ENCODE measurements around the gene PRF1. TPM values are rescaled to one million over a fixed set of nuclear protein-coding genes. Genes with fewer than 3 reads are reported as not detected.
"Not testable (repeated sequence)": the region's sequence is repeated elsewhere in the genome, so short reads cannot be mapped to it uniquely, and the experiment has no call there.

Gene PRF1
- total RNA-seq, 4 donors from 2014 or later, result 0.87 to 6.6 (median 3.7) TPM

DNA sequence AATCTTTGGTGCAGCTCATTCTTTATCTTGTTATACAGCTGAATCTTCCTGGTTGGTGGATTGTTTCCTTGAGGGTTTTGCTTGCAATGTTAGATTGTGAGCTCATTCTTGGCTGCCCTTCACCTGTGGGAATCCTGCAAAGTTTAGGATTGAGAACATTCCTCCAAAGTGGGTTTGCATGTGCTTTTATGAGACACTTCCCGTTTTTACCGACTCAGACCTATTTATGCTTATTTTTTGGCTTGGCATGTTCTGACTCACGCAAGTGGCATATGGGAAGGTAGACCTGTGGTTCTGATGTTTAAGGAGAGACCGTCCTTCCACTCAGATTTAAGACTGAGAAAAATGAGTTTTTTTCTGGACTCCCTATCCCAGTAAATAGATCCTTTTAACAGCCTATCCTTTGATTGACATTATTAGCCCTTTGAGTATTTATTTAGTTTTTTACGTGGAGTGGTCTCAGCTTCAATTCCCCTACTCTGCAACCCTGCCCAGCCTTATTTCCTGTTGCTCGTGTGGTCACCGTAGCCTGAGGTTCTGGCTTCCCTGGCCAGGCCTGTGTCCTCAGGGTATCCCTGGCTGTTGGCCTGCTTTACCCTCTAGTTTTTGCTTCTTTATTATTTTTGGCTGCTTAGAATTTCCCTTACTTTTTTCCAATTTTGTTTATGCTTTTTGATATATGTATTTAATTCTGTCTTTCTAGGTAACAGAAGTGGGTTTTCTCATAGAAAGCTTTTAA lies 13.4 kb upstream of the PRF1 start:
- DNase-seq (ENCODE audit: low spot score in 2 of 2), result no peak
- Histone ChIP-seq H3K36me3 (no peaks in the 10 kb centered on the region), H3K9me3 (peaks cover 0 to 23% (median 7%) of the 10 kb centered on the region in 4 donors), H3K4me1 (no peaks in the 10 kb centered on the region), H3K27me3 (no peaks in the 10 kb centered on the region), H3K27ac (no peak overlapping the region), H3K4me3 (no peak overlapping the region)
- TF ChIP-seq, protein P1, sequence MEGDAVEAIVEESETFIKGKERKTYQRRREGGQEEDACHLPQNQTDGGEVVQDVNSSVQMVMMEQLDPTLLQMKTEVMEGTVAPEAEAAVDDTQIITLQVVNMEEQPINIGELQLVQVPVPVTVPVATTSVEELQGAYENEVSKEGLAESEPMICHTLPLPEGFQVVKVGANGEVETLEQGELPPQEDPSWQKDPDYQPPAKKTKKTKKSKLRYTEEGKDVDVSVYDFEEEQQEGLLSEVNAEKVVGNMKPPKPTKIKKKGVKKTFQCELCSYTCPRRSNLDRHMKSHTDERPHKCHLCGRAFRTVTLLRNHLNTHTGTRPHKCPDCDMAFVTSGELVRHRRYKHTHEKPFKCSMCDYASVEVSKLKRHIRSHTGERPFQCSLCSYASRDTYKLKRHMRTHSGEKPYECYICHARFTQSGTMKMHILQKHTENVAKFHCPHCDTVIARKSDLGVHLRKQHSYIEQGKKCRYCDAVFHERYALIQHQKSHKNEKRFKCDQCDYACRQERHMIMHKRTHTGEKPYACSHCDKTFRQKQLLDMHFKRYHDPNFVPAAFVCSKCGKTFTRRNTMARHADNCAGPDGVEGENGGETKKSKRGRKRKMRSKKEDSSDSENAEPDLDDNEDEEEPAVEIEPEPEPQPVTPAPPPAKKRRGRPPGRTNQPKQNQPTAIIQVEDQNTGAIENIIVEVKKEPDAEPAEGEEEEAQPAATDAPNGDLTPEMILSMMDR (IDR thresholded peaks at IDR 0.05), result no peak
- no peak for TF ChIP-seq POLR2A (IDR thresholded peaks at IDR 0.05)
- TF ChIP-seq EP300 (IDR thresholded peaks at IDR 0.05), result no peak
- 53 to 55% methylated on average over 7 of the region's 7 CpGs for WGBS, 2 donors

DNA sequence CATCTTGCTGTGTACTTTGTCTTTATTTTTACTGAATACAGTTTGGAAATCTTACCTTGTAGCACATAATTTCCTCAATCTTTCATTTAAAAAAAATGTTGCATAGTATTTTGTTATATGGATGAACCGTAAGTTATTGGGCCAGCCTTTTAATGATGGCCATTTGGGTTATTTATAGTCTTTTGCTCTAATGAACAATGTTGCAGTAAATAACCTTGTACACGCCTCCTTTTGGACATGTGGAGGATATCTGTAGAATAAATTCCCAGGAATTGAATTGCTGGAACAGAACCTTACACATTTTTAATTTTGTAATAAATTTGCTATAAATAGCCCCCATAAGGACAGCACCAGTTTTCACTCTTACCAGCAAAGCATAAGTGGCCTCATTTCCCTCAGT lies 12.7 kb upstream of the PRF1 start:
- H3K27me3 ChIP-seq, result no peaks in the 10 kb centered on the region
- WGBS, 2 donors, result 87 to 94% methylated on average over 2 of the region's 2 CpGs
- H3K9me3 ChIP-seq, result peaks cover 0 to 15% (median 5%) of the 10 kb centered on the region in 4 donors
- H3K4me3 ChIP-seq, result no peak overlapping the region
- TF ChIP-seq EP300 (IDR thresholded peaks at IDR 0.05) (no peak), POLR2A (IDR thresholded peaks at IDR 0.05) (no peak)
- TF ChIP-seq, protein P1 (IDR thresholded peaks at IDR 0.05), result no peak
- no peak overlapping the region for H3K27ac ChIP-seq
- no peaks in the 10 kb centered on the region for H3K36me3 ChIP-seq
- no peaks in the 10 kb centered on the region for H3K4me1 ChIP-seq
- no peak for DNase-seq (ENCODE audit: low spot score in 2 of 2)

DNA sequence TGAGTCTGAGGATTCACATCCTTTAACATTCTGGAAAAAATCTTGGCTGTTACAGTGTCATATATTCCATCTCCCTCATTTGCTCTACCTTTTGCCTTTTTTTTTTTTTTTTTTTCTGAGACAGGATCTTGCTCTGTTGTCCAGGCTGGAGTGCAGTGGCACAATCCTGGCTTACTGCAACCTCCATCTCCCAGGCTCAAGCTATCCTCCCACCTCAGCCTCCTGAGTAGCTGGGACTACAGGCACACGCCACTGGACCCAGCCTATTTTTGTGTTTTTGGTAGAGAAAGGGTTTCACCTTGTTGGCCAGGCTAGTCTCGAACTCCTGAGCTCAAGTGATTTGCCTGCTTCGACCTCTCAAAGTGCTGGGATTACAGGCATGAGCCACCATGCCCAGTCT lies 11.8 kb upstream of the PRF1 start:
- WGBS, 2 donors, result 97 to 98% methylated on average over 3 of the region's 3 CpGs
- DNase-seq (ENCODE audit: low spot score in 2 of 2); H3K9me3 ChIP-seq; H3K27me3 ChIP-seq; H3K4me3 ChIP-seq; H3K36me3 ChIP-seq; H3K4me1 ChIP-seq; H3K27ac ChIP-seq: not testable (repeated sequence)

DNA sequence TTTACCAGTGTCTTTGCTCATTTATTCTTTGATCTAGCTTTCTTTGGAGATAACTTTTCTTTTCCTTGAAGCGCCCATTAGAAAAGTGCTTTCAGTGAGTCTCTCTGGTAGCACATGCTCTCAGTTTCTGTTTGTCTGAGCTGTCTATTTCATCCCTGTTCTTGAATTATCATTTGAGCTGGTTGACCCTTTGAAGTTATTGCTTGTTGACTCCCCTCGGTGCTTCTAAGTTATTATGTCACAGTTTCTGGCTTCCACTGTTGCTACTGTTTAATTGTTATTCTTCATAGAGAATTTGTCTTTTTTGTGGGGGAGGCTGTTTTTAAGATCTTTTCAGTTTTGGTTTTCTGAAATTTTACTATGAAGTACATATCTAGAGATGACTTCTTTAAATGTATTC lies 11.4 kb upstream of the PRF1 start:
- no peak overlapping the region for H3K4me3 ChIP-seq
- DNase-seq (ENCODE audit: low spot score in 2 of 2), result no peak
- H3K27ac ChIP-seq, result no peak overlapping the region
- no peak for TF ChIP-seq EP300 (IDR thresholded peaks at IDR 0.05)
- TF ChIP-seq, protein P1 (IDR thresholded peaks at IDR 0.05), result no peak
- no peak for TF ChIP-seq POLR2A (IDR thresholded peaks at IDR 0.05)
- no peaks in the 10 kb centered on the region for H3K36me3 ChIP-seq
- peaks cover 0 to 4% (median 0%) of the 10 kb centered on the region in 4 donors for H3K9me3 ChIP-seq
- no peaks in the 10 kb centered on the region for H3K27me3 ChIP-seq
- 67 to 77% methylated on average over 2 of the region's 2 CpGs for WGBS, 2 donors
- no peaks in the 10 kb centered on the region for H3K4me1 ChIP-seq

DNA sequence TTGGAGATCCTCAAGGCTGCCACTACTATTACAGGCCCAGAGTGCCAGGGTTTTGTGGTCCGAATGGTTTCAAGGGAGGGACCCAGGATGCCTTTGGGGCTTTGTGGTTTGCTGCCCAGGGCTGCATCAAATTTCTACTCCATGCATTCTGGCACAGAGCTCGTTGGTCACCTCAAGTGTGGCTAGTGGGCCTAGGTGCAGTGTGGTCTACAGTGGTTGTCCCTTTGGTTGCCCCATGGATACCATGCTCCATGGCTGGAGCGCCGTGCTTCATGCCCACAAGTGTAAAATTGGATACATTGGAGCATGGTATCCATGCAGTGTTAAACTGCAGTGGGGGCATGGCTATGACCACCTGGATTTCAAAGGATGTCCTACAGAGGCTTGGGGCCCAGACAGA lies 5.4 kb upstream of the PRF1 start:
- no peaks in the 10 kb centered on the region for H3K4me1 ChIP-seq
- WGBS, 2 donors, result 96% methylated on average over 4 of the region's 4 CpGs
- TF ChIP-seq EP300 (IDR thresholded peaks at IDR 0.05) (no peak), POLR2A (IDR thresholded peaks at IDR 0.05) (no peak)
- TF ChIP-seq, protein P1 (IDR thresholded peaks at IDR 0.05), result no peak

More for the DNA sequence above, 5.4 kb upstream of the PRF1 start:
- Histone ChIP-seq H3K9me3 (no peaks in the 10 kb centered on the region), H3K36me3 (no peaks in the 10 kb centered on the region), H3K27ac (no peak overlapping the region), H3K27me3 (no peaks in the 10 kb centered on the region), H3K4me3 (no peak overlapping the region)
- no peak for DNase-seq (ENCODE audit: low spot score in 2 of 2)

Measured in tibial nerve (tissue), 4 donors.